Transverse colon (tissue), 4 donors: Measurements from ENCODE around the gene KRT2.

Experiments used
- EP300 ChIP-seq: sonication (generic); formaldehyde crosslinking; IDR thresholded peaks from one replicate; pipeline ENCODE4 v1.6.1; 2017; ENCODE audit warnings: antibody characterized with exemption, low read depth
- POLR2A ChIP-seq: fragments of 450-650 bp; IDR thresholded peaks from one replicate; pipeline ENCODE4 v1.6.1; 2016; ENCODE audit warnings: antibody characterized with exemption, mild to moderate bottlenecking, moderate library complexity
- POLR2AphosphoS5 ChIP-seq, 3 donors: sonication (generic); formaldehyde crosslinking; IDR thresholded peaks; one replicate each; pipeline ENCODE4 v1.6.1; 2016; ENCODE audit warnings: antibody characterized with exemption in 3 of 3
- TF ChIP-seq, protein P1 (sequence below), 5 experiments: fragments of 200-600 bp in 3 of 5; fragments of 450-650 bp in 2 of 5; sonication (generic) in 3 of 5; IDR thresholded peaks; 1 replicate in 2 of 5; 2 replicates in 3 of 5; pipeline ENCODE4 v1.5.1; 2016 to 2017; ENCODE audit warnings: antibody characterized with exemption in 5 of 5, inconsistent platforms in 3 of 5, mild to moderate bottlenecking in 2 of 5, moderate library complexity in 1 of 5

DNA sequence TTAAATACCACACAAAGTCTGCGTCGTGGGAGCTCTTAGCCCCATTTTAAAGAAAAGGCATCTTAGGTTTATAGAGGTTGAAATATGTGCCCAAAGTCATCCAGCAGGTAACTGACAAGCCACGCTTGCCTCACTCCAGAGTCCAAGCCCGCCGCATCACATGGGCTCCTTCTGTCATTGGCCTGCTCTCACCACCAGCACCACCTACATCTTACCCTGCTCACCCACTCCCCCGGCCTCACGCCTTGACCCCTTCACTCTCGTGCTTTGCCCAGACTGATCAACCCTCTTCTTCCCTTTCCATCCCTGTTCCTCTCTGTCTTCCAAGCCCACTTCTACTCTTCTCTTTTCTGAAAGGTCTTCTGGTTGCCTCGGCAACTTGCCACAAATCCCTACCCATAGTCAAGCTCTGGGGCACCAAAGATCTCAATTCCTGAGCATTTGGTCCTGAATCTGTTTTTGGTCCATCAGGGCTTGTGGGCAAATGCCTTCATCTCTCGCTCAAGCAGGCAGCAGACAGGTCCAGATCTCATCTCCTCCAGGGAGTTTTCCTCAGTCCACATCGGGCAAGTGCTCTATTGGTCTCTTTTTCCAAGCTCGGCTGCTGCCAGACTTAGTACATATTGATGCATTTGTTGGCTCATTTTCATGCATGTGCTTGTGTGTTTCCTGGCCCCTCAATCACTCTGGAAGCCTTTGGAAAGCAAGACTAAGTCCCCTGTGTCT is 31.7 kb upstream of the KRT2 start:
- TF ChIP-seq, protein P1, sequence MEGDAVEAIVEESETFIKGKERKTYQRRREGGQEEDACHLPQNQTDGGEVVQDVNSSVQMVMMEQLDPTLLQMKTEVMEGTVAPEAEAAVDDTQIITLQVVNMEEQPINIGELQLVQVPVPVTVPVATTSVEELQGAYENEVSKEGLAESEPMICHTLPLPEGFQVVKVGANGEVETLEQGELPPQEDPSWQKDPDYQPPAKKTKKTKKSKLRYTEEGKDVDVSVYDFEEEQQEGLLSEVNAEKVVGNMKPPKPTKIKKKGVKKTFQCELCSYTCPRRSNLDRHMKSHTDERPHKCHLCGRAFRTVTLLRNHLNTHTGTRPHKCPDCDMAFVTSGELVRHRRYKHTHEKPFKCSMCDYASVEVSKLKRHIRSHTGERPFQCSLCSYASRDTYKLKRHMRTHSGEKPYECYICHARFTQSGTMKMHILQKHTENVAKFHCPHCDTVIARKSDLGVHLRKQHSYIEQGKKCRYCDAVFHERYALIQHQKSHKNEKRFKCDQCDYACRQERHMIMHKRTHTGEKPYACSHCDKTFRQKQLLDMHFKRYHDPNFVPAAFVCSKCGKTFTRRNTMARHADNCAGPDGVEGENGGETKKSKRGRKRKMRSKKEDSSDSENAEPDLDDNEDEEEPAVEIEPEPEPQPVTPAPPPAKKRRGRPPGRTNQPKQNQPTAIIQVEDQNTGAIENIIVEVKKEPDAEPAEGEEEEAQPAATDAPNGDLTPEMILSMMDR (IDR thresholded peaks at IDR 0.05) = no peak
- TF ChIP-seq POLR2A (no peak), POLR2AphosphoS5 (IDR thresholded peaks at IDR 0.05) (no peak), EP300 (no peak)
